Stimulated activated CD8-positive, alpha-beta memory T cell treated with anti-CD3 and anti-CD28 coated beads, Interleukin-15, amount 100 ng/mL, for 48 hours (primary cell): ENCODE data around the gene SENP7.
"Not testable (repeated sequence)": the region's sequence is repeated elsewhere in the genome, so short reads cannot be mapped to it uniquely, and the experiment has no call there.

Source experiments
- DNase-seq, 2 donors: peaks; one replicate each; pipeline ENCODE4 v3.0.0-alpha.2; 2020; ENCODE audit warnings: low read depth in 2 of 2

The SENP7 gene

GRCh38 chr3:101329016-101329673 lies 183.9 kb downstream of the SENP7 start:
- DNase-seq, result no peak

GRCh38 chr3:101325393-101326134 lies 187.4 kb downstream of the SENP7 start:
- DNase-seq, result no peak

- DNase-seq, result no peak
Observed at GRCh38 chr3:101320475-101320874, 192.5 kb downstream of the SENP7 start, which contains the start of gene IMPG2. Gene IMPG2 (minus strand): TSS chr3:101320575. CDS start chr3:101320372, 203 bp downstream.

- DNase-seq, result no peak
Observed at GRCh38 chr3:101319531-101319930, 193.5 kb downstream of the SENP7 start.

GRCh38 chr3:101312545-101312944 lies 200.5 kb downstream of the SENP7 start:
- no peak for DNase-seq

- no peak for DNase-seq
Observed at GRCh38 chr3:101311676-101312075, 201.3 kb downstream of the SENP7 start.

- DNase-seq, result no peak
Observed at GRCh38 chr3:101310978-101311375, 202.0 kb downstream of the SENP7 start.

GRCh38 chr3:101308147-101308772 lies 204.8 kb downstream of the SENP7 start:
- not testable (repeated sequence) for DNase-seq

- no peak for DNase-seq
Observed at GRCh38 chr3:101303836-101304235, 209.2 kb downstream of the SENP7 start.

- no peak for DNase-seq
Observed at GRCh38 chr3:101303089-101303731, 209.8 kb downstream of the SENP7 start.

- no peak for DNase-seq
Observed at GRCh38 chr3:101300073-101300472, 212.9 kb downstream of the SENP7 start.

GRCh38 chr3:101292027-101292426 lies 221.0 kb downstream of the SENP7 start:
- DNase-seq, result no peak

GRCh38 chr3:101288294-101288693 lies 224.7 kb downstream of the SENP7 start:
- no peak for DNase-seq

- no peak for DNase-seq
Observed at GRCh38 chr3:101284757-101285156, 228.3 kb downstream of the SENP7 start.

- no peak for DNase-seq
Observed at GRCh38 chr3:101281521-101282030, 231.4 kb downstream of the SENP7 start.

GRCh38 chr3:101279765-101280385 lies 233.1 kb downstream of the SENP7 start:
- DNase-seq, result no peak

GRCh38 chr3:101279162-101279561 lies 233.8 kb downstream of the SENP7 start:
- no peak for DNase-seq

- DNase-seq, result no peak
Observed at GRCh38 chr3:101278727-101279126, 234.3 kb downstream of the SENP7 start.
